Upper lobe of left lung (tissue), 4 donors: ENCODE results near the gene VEPH1.

Source experiments
- CTCF ChIP-seq, 6 experiments: fragments of 450-650 bp in 4 of 6; fragments of 200-600 bp in 2 of 6; sonication (generic) in 2 of 6; IDR thresholded peaks; one replicate each; pipeline ENCODE4 v1.5.1; 2016 to 2019; ENCODE audit warnings: antibody characterized with exemption in 6 of 6
- POLR2A ChIP-seq, 4 donors: fragments of 450-650 bp; IDR thresholded peaks; one replicate each; pipeline ENCODE4 v1.5.1; 2016 to 2017; ENCODE audit warnings: antibody characterized with exemption in 4 of 4, mild to moderate bottlenecking in 2 of 4
- POLR2AphosphoS5 ChIP-seq, 2 donors: sonication (generic); formaldehyde crosslinking; IDR thresholded peaks; one replicate each; pipeline ENCODE4 v1.5.1; 2017; ENCODE audit warnings: antibody characterized with exemption in 2 of 2

GRCh38 chr3:157429708-157430107 lies 73.5 kb downstream of the VEPH1 start:
- no peak for TF ChIP-seq POLR2AphosphoS5 (IDR thresholded peaks at IDR 0.05)
- TF ChIP-seq CTCF (IDR thresholded peaks at IDR 0.05) = no peak
- no peak for TF ChIP-seq POLR2A (IDR thresholded peaks at IDR 0.05)
